Activated CD8-positive, alpha-beta memory T cell treated with anti-CD3 and anti-CD28 coated beads for 4 hours (primary cell): Measurements from ENCODE around the gene KCNA2.
A peak's percentile ranks its signal among the peaks of the same experiment; 100 is the strongest.

Source experiments
- DNase-seq, 2 donors: peaks; one replicate each; pipeline ENCODE4 v3.0.0-alpha.2; 2020; ENCODE audit warnings: low read depth in 2 of 2

The KCNA2 gene

GRCh38 chr1:110566836-110567235 is 39.3 kb downstream of the KCNA2 start:
- no peak for DNase-seq

GRCh38 chr1:110565565-110565964 is 40.6 kb downstream of the KCNA2 start:
- DNase-seq: no peak

- no peak for DNase-seq
Measured at GRCh38 chr1:110563089-110563488, 43.1 kb downstream of the KCNA2 start.

GRCh38 chr1:110561596-110561995 is 44.6 kb downstream of the KCNA2 start:
- DNase-seq: no peak

GRCh38 chr1:110559157-110559556 is 47.0 kb downstream of the KCNA2 start:
- DNase-seq: no peak

- no peak for DNase-seq
Measured at GRCh38 chr1:110557481-110557880, 48.7 kb downstream of the KCNA2 start.

- DNase-seq: no peak
Measured at GRCh38 chr1:110556471-110556807, 49.7 kb downstream of the KCNA2 start.

- DNase-seq: no peak
Measured at GRCh38 chr1:110555807-110556470, 50.2 kb downstream of the KCNA2 start.

- peak; percentile 26 to 44 for DNase-seq
Measured at GRCh38 chr1:110554871-110555801, 51.0 kb downstream of the KCNA2 start.

- no peak for DNase-seq
Measured at GRCh38 chr1:110551278-110551809, 54.8 kb downstream of the KCNA2 start.

- DNase-seq: no peak
Measured at GRCh38 chr1:110549831-110550230, 56.3 kb downstream of the KCNA2 start.

GRCh38 chr1:110548381-110548780 is 57.8 kb downstream of the KCNA2 start:
- DNase-seq: no peak

- no peak for DNase-seq
Measured at GRCh38 chr1:110547017-110547416, 59.1 kb downstream of the KCNA2 start.

GRCh38 chr1:110545492-110545891 is 60.7 kb downstream of the KCNA2 start:
- no peak for DNase-seq

- DNase-seq: no peak
Measured at GRCh38 chr1:110544753-110545152, 61.4 kb downstream of the KCNA2 start.
